ENCODE results near the gene SMKR1.
A peak's percentile ranks its signal among the peaks of the same experiment; 100 is the strongest.
"Not testable (repeated sequence)": the region's sequence is repeated elsewhere in the genome, so short reads cannot be mapped to it uniquely, and the experiment has no call there.

Gene SMKR1

GRCh38 chr7:129469930-129470329 lies 32.4 kb upstream of the SMKR1 start:
- H3K4me1 ChIP-seq (ENCODE audit: insufficient read depth, insufficient read length): no peaks in the 10 kb centered on the region

GRCh38 chr7:129470411-129470810 lies 31.9 kb upstream of the SMKR1 start:
- peaks cover 18% of the 10 kb centered on the region for H3K36me3 ChIP-seq (ENCODE audit: insufficient read depth, insufficient read length, low read length)
- H3K27me3 ChIP-seq (ENCODE audit: insufficient read depth, insufficient read length): no peaks in the 10 kb centered on the region
- TF ChIP-seq SUZ12 (IDR thresholded peaks at IDR 0.05; ENCODE audit: extremely low read depth, insufficient read depth, insufficient read length): no peak
- TF ChIP-seq ZNF274 (IDR thresholded peaks at IDR 0.05; ENCODE audit: low read depth, low read length): no peak
- TF ChIP-seq YY1 (IDR thresholded peaks at IDR 0.05; ENCODE audit: insufficient read depth, insufficient read length): no peak
- H3K4me1 ChIP-seq (ENCODE audit: insufficient read depth, insufficient read length): no peaks in the 10 kb centered on the region
- no peak overlapping the region for H3K4me3 ChIP-seq (ENCODE audit: insufficient read length, low read depth)
- peaks cover 6% of the 10 kb centered on the region; the same call in 1 of the 2 replicates for H3K9me3 ChIP-seq (ENCODE audit: insufficient read depth, low read length)
- DNase-seq (ENCODE audit: low read depth, low spot score): no peak
- H3K9ac ChIP-seq (ENCODE audit: insufficient read length, low read depth): no peak overlapping the region

More at GRCh38 chr7:129469930-129470329, 32.4 kb upstream of the SMKR1 start:
- Histone ChIP-seq H3K4me3 (ENCODE audit: insufficient read length, low read depth) (no peak overlapping the region), H3K9me3 (ENCODE audit: insufficient read depth, low read length) (peaks cover 4% of the 10 kb centered on the region; the same call in 1 of the 2 replicates), H3K36me3 (ENCODE audit: insufficient read depth, insufficient read length, low read length) (peaks cover 23% of the 10 kb centered on the region), H3K9ac (ENCODE audit: insufficient read length, low read depth) (no peak overlapping the region), H3K27me3 (ENCODE audit: insufficient read depth, insufficient read length) (no peaks in the 10 kb centered on the region)
- DNase-seq (ENCODE audit: low read depth, low spot score): peak; percentile 48
- TF ChIP-seq ZNF274 (IDR thresholded peaks at IDR 0.05; ENCODE audit: low read depth, low read length): no peak
- no peak for TF ChIP-seq SUZ12 (IDR thresholded peaks at IDR 0.05; ENCODE audit: extremely low read depth, insufficient read depth, insufficient read length)
- TF ChIP-seq YY1 (IDR thresholded peaks at IDR 0.05; ENCODE audit: insufficient read depth, insufficient read length): no peak

- TF ChIP-seq ZNF274 (IDR thresholded peaks at IDR 0.05; ENCODE audit: low read depth, low read length): no peak
- TF ChIP-seq SUZ12 (IDR thresholded peaks at IDR 0.05; ENCODE audit: extremely low read depth, insufficient read depth, insufficient read length): no peak
- peaks cover 9% of the 10 kb centered on the region for H3K36me3 ChIP-seq (ENCODE audit: insufficient read depth, insufficient read length, low read length)
- no peaks in the 10 kb centered on the region for H3K4me1 ChIP-seq (ENCODE audit: insufficient read depth, insufficient read length)
These were observed 30.9 kb upstream of the SMKR1 start for GRCh38 chr7:129471402-129471827.

DNA sequence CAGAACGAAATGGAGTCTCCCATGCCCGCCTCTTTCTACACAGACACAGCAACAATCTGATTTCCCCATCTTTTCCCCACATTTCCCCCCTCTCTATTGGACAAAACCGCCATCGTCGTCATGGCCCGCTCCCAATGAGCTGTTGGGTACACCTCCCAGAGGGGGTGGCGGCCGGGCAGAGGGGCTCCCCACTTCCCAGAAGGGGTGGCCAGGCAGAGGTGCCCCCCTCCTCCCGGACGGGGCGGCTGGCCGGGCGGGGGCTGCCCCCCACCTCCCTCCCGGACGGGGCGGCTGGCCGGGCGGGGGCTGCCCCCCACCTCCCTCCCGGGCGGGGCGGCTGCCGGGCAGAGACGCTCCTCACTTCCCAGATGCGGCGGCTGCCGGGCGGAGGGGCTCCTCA lies 26.4 kb upstream of the SMKR1 start:
- not testable (repeated sequence) for H3K9me3 ChIP-seq (ENCODE audit: insufficient read depth, low read length); H3K9ac ChIP-seq (ENCODE audit: insufficient read length, low read depth); H3K27me3 ChIP-seq (ENCODE audit: insufficient read depth, insufficient read length); H3K4me3 ChIP-seq (ENCODE audit: insufficient read length, low read depth); H3K4me1 ChIP-seq (ENCODE audit: insufficient read depth, insufficient read length); DNase-seq (ENCODE audit: low read depth, low spot score); H3K36me3 ChIP-seq (ENCODE audit: insufficient read depth, insufficient read length, low read length)

More at GRCh38 chr7:129471402-129471827, 30.9 kb upstream of the SMKR1 start:
- peaks cover 10% of the 10 kb centered on the region; the same call in 1 of the 2 replicates for H3K9me3 ChIP-seq (ENCODE audit: insufficient read depth, low read length)
- no peaks in the 10 kb centered on the region for H3K27me3 ChIP-seq (ENCODE audit: insufficient read depth, insufficient read length)
- DNase-seq (ENCODE audit: low read depth, low spot score): no peak
- no peak overlapping the region for H3K9ac ChIP-seq (ENCODE audit: insufficient read length, low read depth)
- H3K4me3 ChIP-seq (ENCODE audit: insufficient read length, low read depth): no peak overlapping the region

- H3K9ac ChIP-seq (ENCODE audit: insufficient read length, low read depth); H3K4me3 ChIP-seq (ENCODE audit: insufficient read length, low read depth); DNase-seq (ENCODE audit: low read depth, low spot score); H3K27me3 ChIP-seq (ENCODE audit: insufficient read depth, insufficient read length); H3K4me1 ChIP-seq (ENCODE audit: insufficient read depth, insufficient read length); H3K9me3 ChIP-seq (ENCODE audit: insufficient read depth, low read length); H3K36me3 ChIP-seq (ENCODE audit: insufficient read depth, insufficient read length, low read length): not testable (repeated sequence)
These were observed 25.9 kb upstream of the SMKR1 start for GRCh38 chr7:129476398-129476797.

GRCh38 chr7:129479831-129480230 lies 22.5 kb upstream of the SMKR1 start:
- H3K9ac ChIP-seq (ENCODE audit: insufficient read length, low read depth): no peak overlapping the region
- peaks cover 4% of the 10 kb centered on the region for H3K36me3 ChIP-seq (ENCODE audit: insufficient read depth, insufficient read length, low read length)
- TF ChIP-seq SUZ12 (IDR thresholded peaks at IDR 0.05; ENCODE audit: extremely low read depth, insufficient read depth, insufficient read length) (no peak), YY1 (IDR thresholded peaks at IDR 0.05; ENCODE audit: insufficient read depth, insufficient read length) (no peak), ZNF274 (IDR thresholded peaks at IDR 0.05; ENCODE audit: low read depth, low read length) (no peak)
- DNase-seq (ENCODE audit: low read depth, low spot score): no peak
- H3K27me3 ChIP-seq (ENCODE audit: insufficient read depth, insufficient read length): no peaks in the 10 kb centered on the region
- no peaks in the 10 kb centered on the region for H3K4me1 ChIP-seq (ENCODE audit: insufficient read depth, insufficient read length)
- peaks cover 7% of the 10 kb centered on the region; the same call in 1 of the 2 replicates for H3K9me3 ChIP-seq (ENCODE audit: insufficient read depth, low read length)
- no peak overlapping the region for H3K4me3 ChIP-seq (ENCODE audit: insufficient read length, low read depth)

- DNase-seq (ENCODE audit: low read depth, low spot score): no peak
- H3K36me3 ChIP-seq (ENCODE audit: insufficient read depth, insufficient read length, low read length): peaks cover 4% of the 10 kb centered on the region
- no peaks in the 10 kb centered on the region for H3K27me3 ChIP-seq (ENCODE audit: insufficient read depth, insufficient read length)
- TF ChIP-seq ZNF274 (IDR thresholded peaks at IDR 0.05; ENCODE audit: low read depth, low read length) (no peak), YY1 (IDR thresholded peaks at IDR 0.05; ENCODE audit: insufficient read depth, insufficient read length) (no peak), SUZ12 (IDR thresholded peaks at IDR 0.05; ENCODE audit: extremely low read depth, insufficient read depth, insufficient read length) (no peak)
- no peak overlapping the region for H3K4me3 ChIP-seq (ENCODE audit: insufficient read length, low read depth)
- no peak overlapping the region for H3K9ac ChIP-seq (ENCODE audit: insufficient read length, low read depth)
- no peaks in the 10 kb centered on the region for H3K4me1 ChIP-seq (ENCODE audit: insufficient read depth, insufficient read length)
- peaks cover 2% of the 10 kb centered on the region; the same call in 1 of the 2 replicates for H3K9me3 ChIP-seq (ENCODE audit: insufficient read depth, low read length)
These were observed 21.5 kb upstream of the SMKR1 start for GRCh38 chr7:129480674-129481363.

DNA sequence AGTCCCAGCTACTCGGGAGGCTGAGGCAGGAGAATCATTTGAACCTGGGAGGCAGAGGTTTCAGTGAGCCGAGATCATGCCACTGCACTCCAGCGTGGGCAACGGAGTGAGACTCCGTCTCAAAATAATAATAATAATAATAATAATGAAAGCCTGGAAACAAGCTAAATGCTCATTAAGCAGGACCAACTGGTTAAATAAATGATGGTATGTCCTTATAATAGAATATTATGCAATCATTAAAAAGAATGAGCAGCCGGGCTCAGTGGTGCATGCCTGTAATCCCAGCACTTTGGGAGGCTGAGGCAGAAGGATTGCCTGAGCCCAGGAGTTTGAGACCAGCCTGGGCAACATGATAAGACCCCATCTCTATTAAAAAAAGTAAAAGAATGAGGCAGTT lies 21.0 kb upstream of the SMKR1 start:
- not testable (repeated sequence) for H3K4me1 ChIP-seq (ENCODE audit: insufficient read depth, insufficient read length); DNase-seq (ENCODE audit: low read depth, low spot score); H3K9ac ChIP-seq (ENCODE audit: insufficient read length, low read depth); H3K9me3 ChIP-seq (ENCODE audit: insufficient read depth, low read length); H3K36me3 ChIP-seq (ENCODE audit: insufficient read depth, insufficient read length, low read length); H3K27me3 ChIP-seq (ENCODE audit: insufficient read depth, insufficient read length); H3K4me3 ChIP-seq (ENCODE audit: insufficient read length, low read depth)
